Uterus (tissue), 4 donors: Measurements from ENCODE around the gene POLR3B. TPM values are rescaled to one million over a fixed set of nuclear protein-coding genes. Genes with fewer than 3 reads are reported as not detected.
"Not testable (repeated sequence)": the region's sequence is repeated elsewhere in the genome, so short reads cannot be mapped to it uniquely, and the experiment has no call there.

Source experiments
- DNase-seq, 2 donors: peaks; one replicate each; pipeline ENCODE4 v3.0.0-alpha.2; 2019 to 2020
- H3K27ac ChIP-seq, 2 donors: fragments of 200-600 bp; sonication (generic); 1 replicate in 1 of 2; 2 replicates in 1 of 2; pipeline ENCODE4 v1.5.1; 2016 to 2018
- H3K27me3 ChIP-seq, 2 donors: fragments of 200-600 bp; sonication (generic); one replicate each; pipeline ENCODE4 v1.5.1; 2018 to 2019; ENCODE audit warnings: control low read depth in 1 of 2
- H3K36me3 ChIP-seq, 2 donors: fragments of 200-600 bp; sonication (generic); one replicate each; pipeline ENCODE4 v1.5.1; 2019; ENCODE audit warnings: control low read depth in 1 of 2
- H3K4me1 ChIP-seq, 2 donors: fragments of 200-600 bp; sonication (generic); one replicate each; pipeline ENCODE4 v1.5.1; 2018 to 2019; ENCODE audit warnings: control low read depth in 1 of 2
- H3K4me3 ChIP-seq, 2 donors: fragments of 200-600 bp; sonication (generic); 1 replicate in 1 of 2; 2 replicates in 1 of 2; pipeline ENCODE4 v1.5.1; 2018 to 2019; ENCODE audit warnings: mild to moderate bottlenecking in 1 of 2
- H3K9me3 ChIP-seq, 2 donors: fragments of 200-600 bp; sonication (generic); one replicate each; pipeline ENCODE4 v1.5.1; 2019; ENCODE audit warnings: control low read depth in 1 of 2
- CTCF ChIP-seq, 4 experiments: fragments of 200-600 bp in 2 of 4; fragments of 450-650 bp in 2 of 4; sonication (generic) in 2 of 4; IDR thresholded peaks; one replicate each; pipeline ENCODE4 v1.5.1; 2016 to 2019; ENCODE audit warnings: antibody characterized with exemption in 4 of 4, mild to moderate bottlenecking in 2 of 4, moderate library complexity in 1 of 4
- POLR2A ChIP-seq, 2 donors: fragments of 450-650 bp; IDR thresholded peaks; one replicate each; pipeline ENCODE4 v1.6.1; 2016; ENCODE audit warnings: antibody characterized with exemption in 2 of 2, mild to moderate bottlenecking in 1 of 2, moderate library complexity in 1 of 2
- intact Hi-C: fragments of 100-400 bp; cut with DNase I; formaldehyde crosslinking; loops from one replicate; pipeline ENCODE4 v1.15.1; 2023; ENCODE audit warnings: low total_unique reads
- total RNA-seq, 4 donors: library from RNA; depleted of rRNA in 3 of 4; stranded (reverse); fragments of >200 nt in 3 of 4; gene quantifications; one replicate each; pipeline versions ENCODE4 v1.1.0 to v1.2.4, GENCODE V29; 2014 to 2023
- donor health status: DM: yes; HTN: yes; CAD: no.

Gene POLR3B
- total RNA-seq, 4 donors from 2014 or later, result 8.8 to 20.7 (median 11.0) TPM

GRCh38 chr12:106455111-106455510 is 97.6 kb downstream of the POLR3B start:
- intact Hi-C loops, result no loop called here
- Histone ChIP-seq H3K4me3 (no peak overlapping the region), H3K27me3 (no peaks in the 10 kb centered on the region), H3K4me1 (no peaks in the 10 kb centered on the region), H3K36me3 (peaks cover 0 to 3% of the 10 kb centered on the region in 2 donors), H3K27ac (no peak overlapping the region), H3K9me3 (no peaks in the 10 kb centered on the region)
- TF ChIP-seq POLR2A (IDR thresholded peaks at IDR 0.05) (no peak), CTCF (IDR thresholded peaks at IDR 0.05) (no peak)
- DNase-seq, result no peak

- intact Hi-C loops, result no loop called here
- no peak for DNase-seq
- TF ChIP-seq CTCF (IDR thresholded peaks at IDR 0.05), result no peak
- no peak for TF ChIP-seq POLR2A (IDR thresholded peaks at IDR 0.05)
- H3K4me3 ChIP-seq, result no peak overlapping the region
- H3K4me1 ChIP-seq, result no peaks in the 10 kb centered on the region
- H3K27me3 ChIP-seq, result no peaks in the 10 kb centered on the region
- no peak overlapping the region for H3K27ac ChIP-seq
- H3K36me3 ChIP-seq, result peaks cover 0 to 3% of the 10 kb centered on the region in 2 donors
- H3K9me3 ChIP-seq, result no peaks in the 10 kb centered on the region
Observed at GRCh38 chr12:106459124-106459523, 101.6 kb downstream of the POLR3B start.

- no peaks in the 10 kb centered on the region for H3K27me3 ChIP-seq
- H3K36me3 ChIP-seq, result peaks cover 0 to 3% of the 10 kb centered on the region in 2 donors
- no peak for DNase-seq
- no peak overlapping the region for H3K4me3 ChIP-seq
- TF ChIP-seq CTCF (IDR thresholded peaks at IDR 0.05), result no peak
- TF ChIP-seq POLR2A (IDR thresholded peaks at IDR 0.05), result no peak
- no peaks in the 10 kb centered on the region for H3K9me3 ChIP-seq
- H3K4me1 ChIP-seq, result no peaks in the 10 kb centered on the region
- H3K27ac ChIP-seq, result no peak overlapping the region
- intact Hi-C loops, result no loop called here
Observed at GRCh38 chr12:106459534-106459933, 102.0 kb downstream of the POLR3B start.

GRCh38 chr12:106461730-106462129 is 104.2 kb downstream of the POLR3B start:
- no peaks in the 10 kb centered on the region for H3K4me1 ChIP-seq
- H3K27me3 ChIP-seq, result no peaks in the 10 kb centered on the region
- no peaks in the 10 kb centered on the region for H3K36me3 ChIP-seq
- TF ChIP-seq CTCF (IDR thresholded peaks at IDR 0.05), result no peak
- no peak for TF ChIP-seq POLR2A (IDR thresholded peaks at IDR 0.05)
- H3K9me3 ChIP-seq, result no peaks in the 10 kb centered on the region
- no peak for DNase-seq
- intact Hi-C loops, result no loop called here
- no peak overlapping the region for H3K4me3 ChIP-seq
- no peak overlapping the region for H3K27ac ChIP-seq

GRCh38 chr12:106465605-106466004 is 108.1 kb downstream of the POLR3B start:
- H3K27me3 ChIP-seq, H3K27ac ChIP-seq, intact Hi-C loops, DNase-seq, H3K4me3 ChIP-seq, H3K36me3 ChIP-seq, H3K4me1 ChIP-seq, H3K9me3 ChIP-seq: not testable (repeated sequence)

- H3K4me3 ChIP-seq, intact Hi-C loops, H3K4me1 ChIP-seq, H3K9me3 ChIP-seq, H3K36me3 ChIP-seq, H3K27ac ChIP-seq, DNase-seq, H3K27me3 ChIP-seq: not testable (repeated sequence)
Observed at GRCh38 chr12:106475662-106476061, 118.1 kb downstream of the POLR3B start.

- H3K27ac ChIP-seq, DNase-seq, H3K4me1 ChIP-seq, H3K27me3 ChIP-seq, intact Hi-C loops, H3K4me3 ChIP-seq, H3K36me3 ChIP-seq, H3K9me3 ChIP-seq: not testable (repeated sequence)
Observed at GRCh38 chr12:106477627-106478026, 120.1 kb downstream of the POLR3B start.
